C4-2B (cell line): ENCODE data around the gene UBL4A.

Experiments
- ZFX ChIP-seq: fragments of 450-650 bp; IDR thresholded peaks from 2 replicates; pipeline ENCODE4 v1.6.1; 2017
- TF ChIP-seq, protein P1 (sequence below): fragments of 450-650 bp; conservative IDR thresholded peaks from 2 replicates; pipeline ENCODE4 v1.5.1; 2017; ENCODE audit warnings: mild to moderate bottlenecking

GRCh38 chrX:154502989-154503388, 16.6 kb upstream of the UBL4A start:
- TF ChIP-seq, protein P1, sequence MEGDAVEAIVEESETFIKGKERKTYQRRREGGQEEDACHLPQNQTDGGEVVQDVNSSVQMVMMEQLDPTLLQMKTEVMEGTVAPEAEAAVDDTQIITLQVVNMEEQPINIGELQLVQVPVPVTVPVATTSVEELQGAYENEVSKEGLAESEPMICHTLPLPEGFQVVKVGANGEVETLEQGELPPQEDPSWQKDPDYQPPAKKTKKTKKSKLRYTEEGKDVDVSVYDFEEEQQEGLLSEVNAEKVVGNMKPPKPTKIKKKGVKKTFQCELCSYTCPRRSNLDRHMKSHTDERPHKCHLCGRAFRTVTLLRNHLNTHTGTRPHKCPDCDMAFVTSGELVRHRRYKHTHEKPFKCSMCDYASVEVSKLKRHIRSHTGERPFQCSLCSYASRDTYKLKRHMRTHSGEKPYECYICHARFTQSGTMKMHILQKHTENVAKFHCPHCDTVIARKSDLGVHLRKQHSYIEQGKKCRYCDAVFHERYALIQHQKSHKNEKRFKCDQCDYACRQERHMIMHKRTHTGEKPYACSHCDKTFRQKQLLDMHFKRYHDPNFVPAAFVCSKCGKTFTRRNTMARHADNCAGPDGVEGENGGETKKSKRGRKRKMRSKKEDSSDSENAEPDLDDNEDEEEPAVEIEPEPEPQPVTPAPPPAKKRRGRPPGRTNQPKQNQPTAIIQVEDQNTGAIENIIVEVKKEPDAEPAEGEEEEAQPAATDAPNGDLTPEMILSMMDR, result no peak
- no peak for TF ChIP-seq ZFX
